ENCODE results near the gene SLC12A5.
"Not testable (repeated sequence)": the region's sequence is repeated elsewhere in the genome, so short reads cannot be mapped to it uniquely, and the experiment has no call there.

Gene SLC12A5

DNA sequence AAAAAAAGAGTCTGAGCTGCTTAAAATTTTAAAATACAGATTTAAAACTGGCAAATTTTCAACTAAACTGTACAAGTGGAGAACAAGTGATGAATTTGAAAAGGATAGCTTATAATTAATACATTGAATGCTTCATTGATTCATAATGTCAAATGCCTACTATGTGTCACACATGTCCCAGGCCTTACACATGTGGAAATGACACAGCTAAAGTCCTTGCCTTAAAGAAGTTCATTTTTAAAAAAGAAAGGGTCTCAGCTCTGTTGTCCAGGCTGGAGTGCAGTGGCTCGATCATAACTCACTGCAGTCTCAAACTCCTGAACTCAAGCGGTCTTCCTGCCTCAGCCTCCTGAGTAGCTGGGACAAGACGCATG, 55.8 kb downstream of the SLC12A5 start:
- DNase-seq = no peak

DNA sequence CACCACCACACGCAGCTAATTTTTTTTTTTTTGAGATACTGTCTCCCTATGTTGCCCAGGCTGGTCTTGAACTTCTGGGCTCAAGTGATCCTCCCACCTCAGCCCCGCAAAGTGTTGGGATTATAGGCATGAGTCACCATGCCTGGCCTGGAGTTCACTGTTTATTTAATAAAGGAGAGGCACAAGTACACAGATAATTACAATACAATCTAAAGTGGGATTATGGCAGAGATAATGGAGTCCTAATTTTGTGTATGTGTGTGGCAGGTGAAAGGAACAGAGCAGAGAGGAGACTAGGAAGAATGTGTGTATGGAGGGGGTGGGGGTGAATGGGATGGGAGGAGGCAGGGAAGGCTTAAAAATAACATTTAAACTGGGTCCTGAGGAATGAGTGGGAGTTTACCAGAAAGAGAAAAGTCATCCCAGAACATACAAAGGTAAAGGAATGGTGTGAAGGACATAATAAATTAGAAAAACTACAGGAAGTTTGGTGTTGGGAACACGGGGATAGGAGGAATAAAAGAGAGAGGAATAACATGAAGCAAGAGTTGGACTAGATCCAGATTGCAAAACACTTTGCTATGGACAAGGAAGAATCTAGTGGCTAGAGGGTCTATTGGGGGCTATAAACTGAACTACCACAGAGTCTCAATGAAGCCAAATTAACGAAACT, 56.3 kb downstream of the SLC12A5 start:
- no peak for DNase-seq

DNA sequence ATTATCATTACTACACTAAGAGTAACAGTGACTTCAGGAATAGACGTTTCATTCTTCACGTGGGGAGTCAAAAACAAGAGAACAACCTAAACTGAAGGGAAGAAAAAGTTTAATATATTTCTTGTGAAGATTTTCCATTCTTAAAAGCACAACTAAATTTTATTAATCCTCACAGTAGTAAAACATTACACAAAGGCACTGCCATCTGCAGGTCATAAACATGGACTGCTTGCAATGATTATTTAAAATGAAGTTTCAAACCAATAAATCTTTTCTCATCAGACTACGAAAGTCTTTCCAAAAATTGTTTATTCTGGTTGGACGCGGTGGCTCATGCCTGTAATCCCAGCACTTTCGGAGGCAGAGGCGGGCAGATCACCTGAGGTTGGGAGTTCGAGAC, 58.1 kb downstream of the SLC12A5 start:
- no peak for DNase-seq

DNA sequence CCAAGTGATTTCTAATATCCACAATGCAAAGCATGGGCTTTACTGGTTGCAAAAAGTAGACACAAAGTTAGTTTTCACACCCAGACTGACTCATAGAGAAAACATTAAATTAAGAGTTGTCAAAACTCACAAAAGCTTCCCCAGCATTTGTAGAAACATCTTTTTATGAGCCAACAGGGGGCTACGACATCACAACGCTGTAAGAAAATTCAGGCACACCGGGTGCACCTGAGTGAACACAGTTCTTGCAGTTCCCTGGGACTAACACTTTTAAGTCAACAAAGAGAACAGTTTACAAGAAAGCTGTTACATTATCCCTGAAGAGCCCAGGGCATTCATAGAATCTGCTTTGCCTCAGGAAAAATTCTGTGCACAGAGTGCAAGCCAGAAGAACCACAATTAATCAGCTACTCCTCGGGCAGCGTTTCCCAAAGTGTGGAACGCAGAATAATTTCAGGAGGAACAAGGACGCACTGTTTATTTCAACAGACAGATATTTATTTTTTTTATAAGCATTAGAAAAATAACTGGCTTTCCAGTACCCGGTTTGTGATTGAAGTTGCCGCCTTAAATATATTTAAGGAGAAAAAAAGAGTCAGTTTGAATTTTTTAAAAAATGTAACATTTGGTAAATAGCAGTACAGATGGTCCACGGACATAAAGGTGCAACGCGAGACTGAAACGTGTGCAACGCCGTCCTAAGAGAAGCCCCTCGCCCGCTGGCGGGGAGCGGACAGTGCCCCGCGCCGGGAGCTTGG, 59.6 kb downstream of the SLC12A5 start:
- DNase-seq = no peak

DNA sequence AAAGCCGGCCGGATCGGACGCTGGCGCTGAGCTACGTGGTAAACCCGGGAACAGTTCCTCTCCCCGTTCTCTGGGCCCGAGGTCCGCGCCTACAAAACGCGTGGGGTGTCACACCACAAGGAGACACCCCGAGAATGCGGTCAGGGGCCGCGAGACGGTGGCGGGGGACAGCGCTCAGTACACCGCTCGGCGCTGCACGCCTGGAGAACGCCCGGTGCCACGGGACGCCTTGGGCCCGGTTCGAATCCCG, 60.1 kb downstream of the SLC12A5 start:
- DNase-seq = peak; percentile 63

DNA sequence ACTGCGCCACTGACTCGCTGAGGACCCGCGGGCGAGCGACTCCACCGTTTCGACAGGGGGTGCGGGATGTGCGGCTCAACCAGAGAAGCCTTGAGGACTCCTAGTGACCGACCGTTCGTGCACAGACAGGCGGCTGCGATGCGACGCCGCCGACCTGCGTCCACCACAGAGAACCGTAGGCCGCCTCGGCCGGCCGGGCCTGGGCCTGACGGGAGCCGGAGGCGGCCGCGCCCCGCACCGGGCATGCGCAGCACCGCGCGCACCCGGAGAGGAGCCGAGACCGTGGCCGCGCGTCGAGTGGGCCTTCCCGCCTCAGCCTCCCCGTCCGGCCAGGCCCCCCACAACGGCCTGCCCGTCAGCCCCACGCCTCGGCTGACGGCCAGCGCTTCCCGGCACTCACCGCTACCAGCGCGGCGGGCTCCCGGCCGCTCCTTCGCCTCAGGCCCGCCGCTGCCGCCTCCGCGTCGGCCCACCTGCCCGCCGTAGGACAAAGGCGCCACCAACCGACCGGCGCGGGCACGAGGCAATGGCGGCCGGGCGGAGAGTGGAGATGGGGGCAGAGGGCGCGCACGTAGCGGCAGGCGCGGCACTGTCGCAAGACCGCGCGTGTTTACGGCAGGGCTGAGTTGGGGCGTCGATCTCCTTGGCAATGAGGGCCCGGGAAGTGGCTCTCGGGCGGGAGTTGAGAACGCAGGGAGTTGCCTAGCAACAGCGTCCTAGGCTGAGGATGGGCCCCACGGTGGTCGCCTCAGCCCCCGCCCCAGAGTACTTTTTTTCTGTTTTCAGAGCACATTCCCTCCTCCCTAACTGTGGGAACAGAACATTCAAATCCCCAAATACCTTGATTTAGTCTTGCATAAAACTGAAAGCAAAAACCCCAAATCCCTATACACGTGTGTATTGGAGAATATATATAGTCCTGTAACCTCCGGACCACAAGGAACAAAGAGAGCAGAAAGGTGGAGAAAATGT, 60.7 kb downstream of the SLC12A5 start, which contains the start of gene NCOA5:
TSS of gene NCOA5 (minus strand) at position 546 of the 972 bp plus-strand sequence. CDS start 10,538 bp downstream, outside the sequence.
- peak; percentile 95 for DNase-seq

DNA sequence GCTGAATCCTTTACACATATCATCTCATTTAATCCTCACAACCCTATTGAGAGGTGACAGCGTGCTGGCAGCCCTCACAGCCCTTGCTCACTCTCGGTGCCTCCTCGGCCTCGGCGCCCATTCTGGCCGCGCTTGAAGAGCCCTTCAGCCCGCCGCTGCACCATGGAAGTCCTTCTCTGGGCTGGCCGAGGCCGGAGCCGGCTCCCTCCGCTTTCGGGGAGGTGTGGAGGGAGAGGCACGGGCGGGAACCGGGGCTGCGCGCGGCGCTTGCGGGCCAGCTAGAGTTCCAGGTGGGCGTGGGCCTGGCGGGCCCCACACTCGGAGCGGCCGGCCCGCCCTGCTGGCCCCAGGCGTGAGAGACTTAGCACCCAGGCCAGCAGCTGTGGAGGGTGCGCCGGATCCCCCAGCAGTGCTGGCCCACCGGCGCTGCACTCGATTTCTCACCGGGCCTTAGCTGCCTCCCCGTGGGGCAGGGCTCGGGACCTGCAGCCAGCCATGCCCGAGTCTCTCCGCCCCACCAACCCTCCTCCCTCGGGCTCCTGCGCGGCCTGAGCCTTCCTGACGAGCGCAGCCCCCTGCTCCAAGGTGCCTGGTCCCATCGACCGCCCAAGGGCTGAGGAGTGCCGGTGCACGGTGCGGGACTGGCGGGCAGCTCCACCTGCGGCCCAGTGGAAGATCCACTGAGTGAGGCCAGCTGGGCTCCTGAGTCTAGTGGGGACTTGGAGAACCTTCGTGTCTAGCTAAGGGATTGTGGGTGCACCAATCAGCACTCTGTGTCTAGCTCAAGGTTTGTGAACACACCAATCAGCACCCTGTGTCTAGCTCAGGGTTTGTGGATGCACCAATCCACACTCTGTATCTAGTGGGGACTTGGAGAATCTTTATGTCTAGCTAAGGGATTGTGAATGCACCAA, 62.9 kb downstream of the SLC12A5 start:
- DNase-seq = not testable (repeated sequence)

DNA sequence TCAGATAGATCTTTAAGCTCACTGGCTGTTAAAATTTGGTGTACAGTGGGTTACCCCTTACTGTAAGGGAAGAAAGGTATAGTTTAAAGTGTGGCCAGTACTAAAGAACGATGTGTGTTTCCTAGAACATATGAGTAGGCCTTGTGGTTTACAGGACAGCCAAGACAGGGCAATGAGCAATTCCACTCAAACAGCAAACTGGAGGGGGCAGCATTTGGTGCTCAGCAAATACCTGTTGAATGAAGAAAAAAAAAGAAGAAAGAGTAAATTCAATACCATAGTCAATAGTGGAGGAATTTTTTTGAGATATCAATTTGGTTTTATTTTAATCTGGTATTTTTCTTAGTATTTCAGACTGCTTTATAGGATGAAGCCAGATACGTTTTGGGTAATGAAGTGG, 64.5 kb downstream of the SLC12A5 start:
- no peak for DNase-seq

DNA sequence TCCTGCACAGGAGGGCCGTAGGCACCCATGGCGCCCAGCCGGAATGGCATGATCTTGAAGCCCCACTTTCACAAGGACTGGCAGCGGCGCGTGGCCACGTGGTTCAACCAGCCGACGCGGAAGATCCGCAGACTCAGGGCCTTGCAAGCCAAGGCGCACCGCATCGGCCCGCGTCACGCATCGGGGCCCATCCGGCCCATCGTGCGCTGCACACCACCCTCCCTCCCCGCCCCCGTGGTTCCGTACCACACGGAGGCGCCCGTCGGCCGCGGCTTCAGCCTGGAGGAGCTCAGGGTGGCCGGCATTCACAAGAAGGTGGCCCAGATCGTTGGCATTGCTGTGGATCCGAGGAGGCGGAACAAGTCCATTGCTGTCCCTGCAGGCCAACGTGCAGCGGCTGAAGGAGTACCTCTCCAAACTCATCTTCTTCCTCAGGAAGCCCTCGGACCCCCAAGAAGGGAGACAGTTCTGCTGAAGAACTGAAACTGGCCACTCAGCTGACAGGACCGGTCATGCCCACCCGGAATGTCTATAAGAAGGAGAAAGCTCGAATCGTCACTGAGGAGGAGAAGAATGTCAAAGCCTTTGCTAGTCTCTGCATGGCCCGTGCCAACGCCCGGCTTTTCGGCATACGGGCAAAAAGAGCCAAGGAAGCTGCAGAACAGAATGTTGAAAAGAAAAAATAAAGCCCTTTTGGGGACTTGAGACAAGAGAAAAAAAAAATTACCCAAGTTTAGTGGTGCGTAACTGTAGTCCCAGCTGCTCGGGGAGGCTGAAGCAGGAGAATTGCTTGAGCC, 70.7 kb downstream of the SLC12A5 start:
- no peak for DNase-seq

DNA sequence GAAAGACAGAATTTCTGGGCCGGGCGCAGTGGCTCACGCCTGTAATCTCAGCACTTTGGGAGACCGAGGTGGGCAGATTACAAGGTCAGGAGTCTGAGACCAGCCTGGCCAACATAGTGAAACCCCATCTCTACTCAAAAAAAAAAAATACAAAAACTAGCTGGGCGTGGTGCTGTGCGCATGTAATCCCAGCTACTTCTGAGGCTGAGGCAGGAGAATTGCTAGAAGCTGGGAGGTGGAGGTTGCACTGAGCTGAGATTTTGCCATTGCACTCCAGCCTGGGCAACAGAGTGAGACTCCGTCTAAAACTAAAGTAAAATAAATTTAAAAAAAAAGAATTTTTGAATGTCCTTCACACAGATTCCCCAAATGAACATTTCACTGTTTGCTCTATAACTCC, 71.4 kb downstream of the SLC12A5 start:
- DNase-seq = not testable (repeated sequence)

DNA sequence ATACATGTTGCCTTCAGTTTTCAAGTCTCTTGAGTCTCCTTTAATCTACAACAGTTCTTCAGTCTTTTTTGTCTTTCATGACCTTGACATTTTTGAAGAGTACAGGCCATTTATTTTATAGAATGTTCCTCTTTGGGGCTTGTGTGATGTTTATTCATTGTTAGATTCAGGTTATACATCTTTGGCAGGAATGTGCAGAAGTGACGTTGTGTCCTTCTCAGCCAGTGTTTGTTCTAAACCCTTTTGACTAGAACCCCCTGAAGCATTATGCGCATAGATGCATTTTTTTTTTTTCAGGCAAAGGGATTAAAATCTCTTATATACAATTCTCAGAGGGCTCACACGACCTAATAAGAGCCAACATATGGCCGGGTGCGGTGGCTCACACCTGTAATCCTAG, 72.0 kb downstream of the SLC12A5 start:
- DNase-seq = no peak

DNA sequence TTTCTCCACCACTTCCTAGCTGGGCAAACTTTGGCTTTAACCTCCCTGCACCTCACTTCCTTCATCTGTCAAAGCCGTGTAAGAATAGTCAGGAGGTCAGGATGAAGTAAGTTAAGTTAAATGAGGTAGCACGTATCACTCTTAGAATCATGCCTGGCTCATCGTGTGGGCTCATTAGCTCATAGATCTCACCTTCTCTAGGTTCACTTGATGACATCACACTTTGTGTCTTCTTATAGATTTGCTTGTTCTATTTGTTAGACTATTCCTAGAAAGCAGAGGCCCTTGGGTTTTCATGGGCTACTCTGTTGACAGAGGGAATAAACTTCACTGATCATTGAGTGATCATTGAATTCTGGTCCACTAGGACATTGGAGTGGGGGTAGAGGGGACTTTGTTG, 72.9 kb downstream of the SLC12A5 start:
- DNase-seq = no peak

DNA sequence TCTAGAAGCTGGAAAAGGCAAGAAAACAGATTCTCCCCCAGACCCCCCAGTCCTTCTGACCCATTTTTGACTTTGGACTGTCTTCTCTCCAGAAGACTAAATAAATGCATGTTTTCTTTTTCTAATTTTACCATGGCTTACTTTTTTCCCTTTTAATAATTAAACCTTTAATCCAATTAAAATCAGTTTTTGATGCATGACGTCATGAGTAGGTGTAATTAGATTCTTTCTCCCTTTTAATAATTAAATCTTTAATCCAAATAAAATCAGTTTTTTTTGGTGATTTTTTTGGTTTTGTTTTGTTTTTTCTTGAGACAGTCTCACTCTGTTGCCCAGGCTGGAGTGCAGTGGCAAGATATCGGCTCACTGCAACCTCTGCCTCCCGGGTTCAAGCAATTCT, 73.9 kb downstream of the SLC12A5 start:
- no peak for DNase-seq

DNA sequence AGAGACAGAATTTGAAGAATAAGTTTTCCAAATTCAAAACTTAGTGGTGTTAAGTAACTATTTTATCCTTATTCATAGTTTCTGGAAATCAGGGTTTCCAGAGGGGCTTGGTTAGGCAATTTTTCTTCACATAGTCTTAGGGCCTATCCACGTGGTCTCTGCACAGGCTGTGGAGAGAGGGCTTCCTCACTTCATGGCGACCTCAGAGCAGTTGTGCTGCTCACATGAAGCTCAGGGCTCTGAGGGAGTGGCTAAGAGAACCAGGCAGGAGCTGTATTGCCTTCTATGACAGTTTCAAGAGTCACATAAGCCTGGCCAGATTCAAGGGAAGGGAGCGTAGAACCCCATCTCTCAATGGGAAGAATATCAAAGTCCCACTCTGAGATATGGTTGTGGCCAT, 75.2 kb downstream of the SLC12A5 start:
- DNase-seq = no peak

DNA sequence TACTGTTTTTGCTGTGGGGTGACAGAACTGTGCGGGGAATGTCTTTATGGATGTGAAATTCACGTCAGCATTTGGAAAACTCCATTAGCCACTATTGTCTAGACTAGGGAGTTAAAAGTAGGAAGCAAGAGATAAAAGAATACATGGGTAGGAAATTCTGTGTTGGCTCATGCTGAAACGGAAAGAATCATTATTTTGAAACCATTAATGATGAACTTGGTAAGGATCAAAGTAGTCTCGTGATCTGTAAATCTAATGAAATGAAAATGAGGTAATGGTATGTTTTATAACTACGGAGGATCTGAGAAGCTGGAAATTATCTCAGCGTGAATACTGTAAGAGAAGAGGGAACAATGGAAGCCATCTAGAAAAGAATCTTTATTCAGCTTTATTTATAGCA, 78.0 kb downstream of the SLC12A5 start:
- no peak for DNase-seq

DNA sequence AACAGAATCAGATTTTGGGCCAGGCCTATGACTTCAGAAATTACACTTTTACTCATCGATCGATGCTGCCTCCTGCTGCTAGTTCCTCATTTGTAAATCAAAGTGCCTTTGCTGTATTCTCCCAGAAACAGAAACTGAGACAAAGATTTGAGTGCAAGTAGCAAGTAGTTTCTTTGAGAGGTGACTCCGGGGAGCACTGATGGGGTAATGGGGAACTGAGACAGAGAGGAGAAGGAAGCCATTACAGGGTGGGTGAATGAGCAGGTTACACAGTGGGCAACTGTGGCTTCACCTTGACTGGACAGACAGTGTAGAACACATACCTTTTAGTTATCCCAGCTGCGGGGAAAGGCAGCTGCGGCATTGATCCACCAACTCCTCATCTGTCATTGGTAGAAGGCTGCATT, 79.4 kb downstream of the SLC12A5 start:
- DNase-seq = no peak

DNA sequence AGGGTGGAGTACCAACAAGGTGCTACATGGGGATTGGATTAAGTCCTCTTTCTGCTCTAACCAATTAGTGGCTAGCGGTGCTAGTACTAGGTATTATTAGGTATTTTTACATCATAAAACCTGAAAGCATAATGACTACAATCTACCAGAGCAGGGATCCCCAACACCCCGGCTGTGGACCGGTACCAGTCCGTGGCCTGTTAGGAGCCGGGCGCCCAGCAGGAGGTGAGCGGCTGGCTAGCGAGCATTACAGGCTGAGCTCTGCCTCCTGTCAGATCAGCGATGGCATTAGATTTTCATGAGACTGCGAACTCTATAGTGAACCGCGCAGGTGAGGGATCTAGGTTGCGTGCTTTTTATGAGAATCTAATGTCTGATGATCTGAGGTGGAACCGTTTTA, 80.0 kb downstream of the SLC12A5 start:
- no peak for DNase-seq
